HG03378 (cell line): ENCODE data around the gene ANO1.

ENCODE experiments used
- ATAC-seq: cut with Tn5 transposase; IDR thresholded peaks from one replicate; pipeline ENCODE4 v1.9.1; 2021; ENCODE audit warnings: mild to moderate bottlenecking, moderate library complexity; ENCODE audit not compliant: unreplicated experiment

ANO1 gene

GRCh38 chr11:70111269-70112016 lies 33.3 kb downstream of the ANO1 start:
- ATAC-seq: no peak

DNA sequence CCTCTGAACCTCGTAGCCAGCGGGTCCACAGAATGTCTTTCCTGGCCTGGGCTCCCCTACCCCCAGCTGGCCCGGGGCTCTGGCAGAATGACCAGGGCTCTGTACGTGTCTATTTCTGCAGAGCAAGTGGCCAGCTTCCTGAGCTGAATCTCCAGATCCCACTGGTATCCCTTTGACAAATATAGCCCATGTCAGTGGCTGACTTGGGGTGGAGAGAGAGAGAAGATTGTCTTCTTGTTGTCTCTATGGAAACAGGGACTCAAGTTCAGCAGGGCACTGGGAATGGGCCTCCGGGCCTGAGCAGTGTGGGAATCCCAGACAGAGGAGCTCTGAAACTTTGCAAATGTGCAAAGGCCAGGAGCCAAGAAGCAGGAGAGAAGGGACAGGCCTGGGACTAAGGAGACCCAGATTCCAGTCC lies 33.9 kb downstream of the ANO1 start:
- no peak for ATAC-seq

GRCh38 chr11:70113801-70114200 lies 35.7 kb downstream of the ANO1 start:
- ATAC-seq: no peak

- no peak for ATAC-seq
Observed at GRCh38 chr11:70115778-70116177, 37.7 kb downstream of the ANO1 start.

GRCh38 chr11:70116386-70117065 lies 38.4 kb downstream of the ANO1 start:
- no peak for ATAC-seq

- no peak for ATAC-seq
Observed at GRCh38 chr11:70117567-70118145, 39.5 kb downstream of the ANO1 start.

GRCh38 chr11:70118642-70119041 lies 40.5 kb downstream of the ANO1 start:
- ATAC-seq: no peak

DNA sequence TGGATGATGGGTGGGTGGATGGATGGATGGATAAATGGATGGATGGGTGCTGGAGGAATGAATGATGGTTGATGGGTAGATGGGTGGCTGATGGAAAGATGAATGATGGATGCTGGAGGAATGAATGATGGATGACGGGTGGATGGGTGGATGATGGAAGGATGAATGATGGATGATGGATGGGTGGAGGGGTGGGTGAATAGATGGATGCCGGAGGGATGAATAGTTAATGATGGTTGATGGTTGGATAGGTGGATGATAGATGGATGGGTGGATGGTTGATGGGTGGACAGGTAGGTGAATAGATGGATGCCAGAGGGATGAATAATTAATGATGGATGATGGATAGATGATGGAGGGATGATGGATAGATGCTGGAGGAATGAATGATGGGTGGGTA lies 41.4 kb downstream of the ANO1 start:
- ATAC-seq: no peak

DNA sequence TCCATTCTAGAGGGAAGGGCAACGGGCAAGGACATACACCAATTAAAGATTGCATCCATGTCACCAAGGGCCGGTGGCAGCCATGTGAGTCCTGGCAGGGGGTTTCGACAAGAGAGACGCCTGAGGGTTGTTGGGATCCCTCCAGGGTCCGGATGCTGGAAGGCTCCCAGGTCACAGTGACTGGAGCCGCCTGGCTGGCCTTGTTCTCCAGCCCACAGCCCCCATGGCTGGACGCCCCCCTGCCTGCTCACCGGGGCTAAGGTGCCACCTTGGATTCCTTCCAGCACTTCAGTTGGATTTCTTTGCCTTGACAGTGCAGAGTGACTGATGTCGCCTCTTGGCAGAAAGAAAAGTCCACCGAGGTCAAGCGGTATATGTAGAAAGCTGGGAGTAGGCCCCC lies 42.6 kb downstream of the ANO1 start:
- no peak for ATAC-seq

DNA sequence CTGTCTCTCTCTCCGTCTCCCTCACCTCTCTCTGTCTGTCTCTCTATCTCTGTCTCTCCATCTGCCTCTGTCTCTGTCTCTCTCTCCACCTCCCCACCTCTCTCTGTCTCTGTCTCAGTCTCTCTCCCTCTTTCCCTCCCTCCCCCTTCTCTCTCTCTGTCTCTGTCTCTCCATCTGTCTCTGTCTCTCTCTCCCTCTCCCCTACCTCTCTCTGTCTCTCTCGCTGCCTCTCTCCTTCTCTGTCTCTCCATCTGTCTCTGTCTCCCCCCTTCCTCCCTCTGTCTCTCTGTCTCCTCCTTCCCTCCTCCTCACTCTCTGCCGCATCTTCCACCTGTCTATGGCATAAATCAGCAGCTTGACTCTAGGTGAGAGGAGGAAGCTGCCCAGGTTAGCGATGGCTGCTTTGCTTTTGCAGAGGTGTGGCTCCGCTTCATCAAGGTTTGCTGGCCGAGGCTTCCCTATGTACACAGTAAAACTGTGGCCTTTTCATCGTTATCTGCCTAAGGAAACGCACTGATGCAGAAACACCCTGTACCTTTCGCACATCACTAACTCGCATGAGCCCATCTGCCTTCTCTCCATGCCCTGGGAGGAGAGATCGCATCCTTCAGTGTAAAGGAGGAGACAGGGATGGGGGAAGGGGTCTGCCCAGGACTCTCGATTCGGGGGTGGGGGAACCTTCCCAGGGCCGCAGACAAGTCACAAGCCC lies 44.5 kb downstream of the ANO1 start:
- no peak for ATAC-seq

DNA sequence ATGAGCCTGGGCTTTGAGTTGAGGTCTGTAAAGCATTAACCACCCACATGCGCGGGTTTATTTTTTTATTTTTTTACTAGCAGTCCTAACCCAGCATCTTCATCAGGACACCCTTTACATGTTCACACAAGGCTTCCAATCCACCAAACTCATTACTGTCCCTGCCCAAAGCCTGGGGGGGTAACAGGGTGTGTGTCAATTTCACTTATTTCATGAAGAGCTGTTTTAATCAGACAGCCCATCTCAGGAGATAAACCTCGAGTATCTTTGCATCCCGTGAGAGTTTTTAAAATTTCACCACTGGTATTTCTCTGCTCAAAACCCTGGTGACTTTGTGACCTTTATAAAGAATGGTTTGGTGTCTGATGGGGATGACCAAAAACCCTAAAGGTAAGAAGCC lies 45.6 kb downstream of the ANO1 start:
- no peak for ATAC-seq

GRCh38 chr11:70124321-70125000 lies 46.3 kb downstream of the ANO1 start:
- ATAC-seq: no peak

- no peak for ATAC-seq
Observed at GRCh38 chr11:70126494-70126893, 48.4 kb downstream of the ANO1 start.

DNA sequence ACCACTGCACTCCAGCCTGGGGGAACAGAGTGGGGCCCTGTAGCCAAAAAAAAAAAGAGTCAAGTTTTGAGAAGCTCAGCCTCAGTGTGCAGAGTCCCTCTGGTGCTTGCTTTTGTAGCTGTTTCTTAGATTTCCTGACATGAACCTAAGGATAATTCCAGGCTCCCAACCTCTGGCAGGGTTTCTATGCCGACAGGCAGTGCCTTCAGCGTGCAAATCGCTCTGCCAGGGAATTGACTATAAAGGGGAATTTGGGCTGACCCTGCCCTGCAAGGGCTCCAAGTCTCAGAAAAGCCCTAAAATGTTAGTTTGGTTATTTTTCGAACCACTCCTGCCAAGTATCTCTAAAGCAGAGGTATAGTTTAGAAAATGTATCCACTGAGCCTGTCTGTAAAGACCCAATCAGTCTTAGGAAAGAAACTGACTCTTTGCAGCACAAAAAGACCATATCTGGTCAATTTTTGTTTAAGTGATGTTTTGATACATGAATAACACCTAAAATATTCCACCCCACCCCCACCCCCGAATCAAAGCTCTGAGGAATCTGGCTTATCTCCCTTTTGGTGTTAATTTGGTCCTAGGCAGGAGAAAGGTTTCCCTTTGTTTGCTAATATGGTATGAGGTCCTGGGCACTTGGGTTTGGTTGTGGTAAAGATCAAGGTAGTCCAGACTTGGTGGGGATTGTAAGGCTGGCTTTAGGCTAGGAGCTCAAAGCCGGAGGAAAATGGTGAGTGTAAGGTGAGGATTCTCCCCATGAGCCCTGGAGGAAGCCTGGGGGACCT lies 49.7 kb downstream of the ANO1 start:
- ATAC-seq: no peak

DNA sequence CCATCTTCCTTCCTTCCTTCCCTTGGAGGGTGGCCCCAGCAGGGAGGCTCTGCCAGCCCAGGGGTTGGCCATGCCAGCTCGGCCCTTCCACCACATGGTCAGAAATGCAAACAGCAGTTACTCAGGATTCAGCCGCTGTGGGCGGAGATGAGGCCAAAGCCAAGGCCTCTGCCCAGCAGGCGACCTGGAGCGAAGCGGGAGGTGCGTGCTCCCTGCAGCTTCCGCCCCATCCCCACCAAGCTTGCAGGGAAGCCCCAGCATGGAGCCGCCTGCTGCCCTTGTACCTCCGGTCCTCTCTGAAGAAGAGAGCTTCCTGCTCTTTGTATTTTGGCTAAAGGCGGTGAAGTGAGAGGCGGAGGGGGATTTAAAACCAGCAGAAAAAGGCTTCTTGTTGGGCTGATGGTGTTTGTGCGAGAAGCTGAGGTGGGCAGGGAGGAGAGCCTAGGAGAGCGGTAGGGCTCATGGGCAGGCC lies 50.4 kb downstream of the ANO1 start:
- ATAC-seq: no peak

DNA sequence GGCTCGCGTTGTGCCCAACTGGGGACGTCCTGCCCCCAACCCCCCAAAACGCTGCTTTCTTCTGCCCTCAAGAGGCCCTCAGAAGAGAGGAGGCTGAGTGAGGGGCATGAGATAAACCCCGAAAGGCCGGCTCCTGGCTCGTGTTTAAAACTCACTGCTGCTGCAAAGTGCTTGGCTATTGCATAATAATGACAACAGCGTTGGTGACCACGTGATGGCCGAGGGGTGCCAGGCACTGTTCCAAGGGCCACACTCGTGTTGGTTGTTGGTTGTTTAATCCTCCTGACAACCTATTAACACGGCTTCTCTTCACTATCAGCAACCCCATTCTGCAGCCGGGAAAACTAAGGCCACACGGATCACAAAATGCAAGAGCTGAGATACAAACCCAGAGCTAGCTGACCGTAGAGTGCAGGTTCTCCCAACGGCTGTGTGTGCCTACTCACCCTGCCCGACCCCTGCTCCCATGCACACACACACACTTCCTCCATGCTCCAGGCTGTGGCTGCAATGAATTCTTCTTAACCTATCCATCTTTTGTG lies 51.0 kb downstream of the ANO1 start:
- no peak for ATAC-seq

DNA sequence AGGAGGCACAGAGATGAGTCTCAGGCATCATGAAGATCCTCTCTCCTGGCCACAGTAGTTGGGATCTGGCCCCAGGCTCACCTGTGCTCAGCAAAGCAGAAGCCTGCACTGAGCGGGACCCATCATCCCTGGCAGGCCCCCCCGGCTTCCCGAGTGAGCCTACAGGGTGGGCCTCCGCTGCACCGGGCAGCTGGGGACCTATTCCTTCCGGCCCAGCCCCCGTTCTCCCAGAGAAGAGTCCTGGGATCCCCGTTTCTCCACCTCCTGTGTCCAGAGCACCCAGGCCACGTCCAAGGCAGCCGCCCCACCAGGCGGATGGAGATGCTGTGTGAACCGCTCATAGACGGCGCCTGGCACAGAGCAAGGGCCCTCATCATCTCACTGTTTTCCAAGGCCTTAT lies 52.5 kb downstream of the ANO1 start:
- no peak for ATAC-seq

- no peak for ATAC-seq
Observed at GRCh38 chr11:70131606-70132190, 53.6 kb downstream of the ANO1 start.

GRCh38 chr11:70132641-70133040 lies 54.5 kb downstream of the ANO1 start:
- no peak for ATAC-seq
